Nephron progenitor cell (in vitro differentiated cells): ENCODE results near the gene CCN5.

Source experiments
- DNase-seq: peaks from one replicate; pipeline ENCODE4 v3.0.0; 2021
- H3K27ac Mint-ChIP-seq: 2 replicates; pipeline ENCODE4 v1.8.0; 2021; ENCODE audit warnings: mild to moderate bottlenecking, moderate library complexity, mixed read lengths
- H3K27me3 Mint-ChIP-seq: 2 replicates; pipeline ENCODE4 v1.8.0; 2021; ENCODE audit warnings: mild to moderate bottlenecking, low read depth, mixed read lengths; ENCODE audit not compliant: poor library complexity
- H3K36me3 Mint-ChIP-seq: 2 replicates; pipeline ENCODE4 v1.8.0; 2021; ENCODE audit warnings: low read depth, mixed read lengths
- H3K4me1 Mint-ChIP-seq: 2 replicates; pipeline ENCODE4 v1.8.0; 2021; ENCODE audit warnings: mixed read lengths
- H3K4me3 Mint-ChIP-seq: 2 replicates; pipeline ENCODE4 v1.8.0; 2021; ENCODE audit warnings: mild to moderate bottlenecking, moderate library complexity, mixed read lengths
- H3K9me3 Mint-ChIP-seq: 2 replicates; pipeline ENCODE4 v1.8.0; 2021; ENCODE audit warnings: mild to moderate bottlenecking, moderate library complexity, mixed read lengths
- TF ChIP-seq, protein P1 (sequence below): fragments of 200-600 bp; sonication (generic); IDR thresholded peaks from 2 replicates; pipeline ENCODE4 v1.5.0; 2021; ENCODE audit warnings: antibody characterized with exemption

CCN5 gene

DNA sequence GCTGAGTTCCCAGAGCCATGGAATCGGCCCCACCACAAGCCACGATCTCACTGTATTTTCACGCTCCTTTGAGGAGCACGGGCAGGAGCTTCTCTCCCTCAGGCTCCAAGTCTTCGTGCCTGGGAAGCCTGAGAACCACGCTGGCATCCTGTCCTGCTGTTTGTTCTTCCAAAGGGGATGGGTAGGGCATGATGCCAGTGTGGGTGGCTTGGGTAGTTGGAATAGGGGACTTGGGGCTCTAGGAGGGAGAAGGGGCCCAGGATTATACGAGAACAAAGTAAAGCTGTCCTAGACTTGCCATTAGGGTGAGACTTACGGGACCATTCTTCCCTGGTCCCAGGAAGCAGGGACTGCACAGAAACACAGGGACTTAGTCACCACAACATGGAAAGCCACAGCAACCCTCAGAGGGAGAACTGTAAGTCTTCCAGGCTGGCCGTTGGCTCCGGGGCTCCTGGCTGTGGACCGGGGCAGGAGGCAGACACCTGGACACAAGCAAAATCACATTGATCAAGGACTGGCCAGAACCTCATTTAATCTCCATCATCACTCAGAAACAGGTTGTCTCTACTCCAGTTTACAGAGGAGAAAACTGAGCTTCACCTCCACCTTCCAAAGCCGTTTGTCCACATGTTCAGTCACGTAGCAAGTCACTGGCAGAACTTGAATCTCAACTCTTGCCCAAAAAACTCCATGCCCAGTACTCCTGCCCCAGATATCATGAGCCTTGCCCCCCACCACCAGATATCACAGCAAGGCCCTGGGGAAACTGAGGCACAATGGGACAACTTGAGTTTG is 1.3 kb downstream of the CCN5 start:
- peaks cover 10% of the 10 kb centered on the region for H3K4me1 Mint-ChIP-seq

DNA sequence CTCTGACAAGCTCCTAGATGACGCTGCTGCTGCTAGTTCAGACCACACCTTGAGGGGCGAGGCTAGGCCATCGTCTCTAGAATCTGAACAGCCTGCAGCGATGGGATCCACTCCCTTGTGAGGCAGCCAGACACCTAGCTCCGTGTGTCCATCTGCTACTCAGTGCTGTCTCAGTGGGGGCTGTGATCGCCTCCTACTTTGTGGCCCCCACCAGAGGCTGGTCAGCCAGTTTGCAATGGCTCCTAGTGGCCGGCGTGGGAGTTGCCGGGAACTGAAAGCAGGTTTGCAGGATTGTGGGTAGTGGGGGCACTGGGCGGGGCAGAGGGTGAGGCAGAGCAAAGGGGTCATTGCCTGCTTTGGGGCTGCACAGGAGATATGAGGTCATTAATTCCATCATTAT is 2.8 kb downstream of the CCN5 start:
- H3K9me3 Mint-ChIP-seq, result no peaks in the 10 kb centered on the region
- H3K4me1 Mint-ChIP-seq, result peaks cover 10% of the 10 kb centered on the region

More for the DNA sequence above, 1.3 kb downstream of the CCN5 start:
- Mint-ChIP-seq H3K4me3 (no peak overlapping the region), H3K27ac (peak overlapping the region; percentile 39), H3K27me3 (peaks cover 9% of the 10 kb centered on the region), H3K9me3 (no peaks in the 10 kb centered on the region), H3K36me3 (no peaks in the 10 kb centered on the region)
- no peak for DNase-seq
- TF ChIP-seq, protein P1, sequence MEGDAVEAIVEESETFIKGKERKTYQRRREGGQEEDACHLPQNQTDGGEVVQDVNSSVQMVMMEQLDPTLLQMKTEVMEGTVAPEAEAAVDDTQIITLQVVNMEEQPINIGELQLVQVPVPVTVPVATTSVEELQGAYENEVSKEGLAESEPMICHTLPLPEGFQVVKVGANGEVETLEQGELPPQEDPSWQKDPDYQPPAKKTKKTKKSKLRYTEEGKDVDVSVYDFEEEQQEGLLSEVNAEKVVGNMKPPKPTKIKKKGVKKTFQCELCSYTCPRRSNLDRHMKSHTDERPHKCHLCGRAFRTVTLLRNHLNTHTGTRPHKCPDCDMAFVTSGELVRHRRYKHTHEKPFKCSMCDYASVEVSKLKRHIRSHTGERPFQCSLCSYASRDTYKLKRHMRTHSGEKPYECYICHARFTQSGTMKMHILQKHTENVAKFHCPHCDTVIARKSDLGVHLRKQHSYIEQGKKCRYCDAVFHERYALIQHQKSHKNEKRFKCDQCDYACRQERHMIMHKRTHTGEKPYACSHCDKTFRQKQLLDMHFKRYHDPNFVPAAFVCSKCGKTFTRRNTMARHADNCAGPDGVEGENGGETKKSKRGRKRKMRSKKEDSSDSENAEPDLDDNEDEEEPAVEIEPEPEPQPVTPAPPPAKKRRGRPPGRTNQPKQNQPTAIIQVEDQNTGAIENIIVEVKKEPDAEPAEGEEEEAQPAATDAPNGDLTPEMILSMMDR, result no peak

DNA sequence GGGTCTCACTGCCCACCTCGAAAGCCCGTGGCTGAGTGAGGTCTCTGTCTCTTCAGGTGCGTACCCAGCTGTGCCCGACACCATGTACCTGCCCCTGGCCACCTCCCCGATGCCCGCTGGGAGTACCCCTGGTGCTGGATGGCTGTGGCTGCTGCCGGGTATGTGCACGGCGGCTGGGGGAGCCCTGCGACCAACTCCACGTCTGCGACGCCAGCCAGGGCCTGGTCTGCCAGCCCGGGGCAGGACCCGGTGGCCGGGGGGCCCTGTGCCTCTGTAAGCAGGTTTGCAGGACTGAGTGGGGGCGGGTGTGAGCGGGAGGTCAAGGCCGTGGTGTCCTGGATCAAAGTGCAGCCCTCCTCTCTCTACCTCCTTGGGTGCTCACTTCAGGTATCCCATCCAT is 4.7 kb downstream of the CCN5 start:
- H3K4me1 Mint-ChIP-seq, result no peaks in the 10 kb centered on the region
- no peaks in the 10 kb centered on the region for H3K36me3 Mint-ChIP-seq
- no peak for DNase-seq
- H3K27ac Mint-ChIP-seq, result no peak overlapping the region
- H3K9me3 Mint-ChIP-seq, result no peaks in the 10 kb centered on the region
- H3K27me3 Mint-ChIP-seq, result peaks cover 14% of the 10 kb centered on the region
- TF ChIP-seq, protein P1, result no peak
- no peak overlapping the region for H3K4me3 Mint-ChIP-seq

More for the DNA sequence above, 2.8 kb downstream of the CCN5 start:
- H3K27ac Mint-ChIP-seq, result no peak overlapping the region
- no peak overlapping the region for H3K4me3 Mint-ChIP-seq
- peak; percentile 30 for DNase-seq
- TF ChIP-seq, protein P1, result no peak
- H3K36me3 Mint-ChIP-seq, result no peaks in the 10 kb centered on the region
- H3K27me3 Mint-ChIP-seq, result peaks cover 12% of the 10 kb centered on the region

DNA sequence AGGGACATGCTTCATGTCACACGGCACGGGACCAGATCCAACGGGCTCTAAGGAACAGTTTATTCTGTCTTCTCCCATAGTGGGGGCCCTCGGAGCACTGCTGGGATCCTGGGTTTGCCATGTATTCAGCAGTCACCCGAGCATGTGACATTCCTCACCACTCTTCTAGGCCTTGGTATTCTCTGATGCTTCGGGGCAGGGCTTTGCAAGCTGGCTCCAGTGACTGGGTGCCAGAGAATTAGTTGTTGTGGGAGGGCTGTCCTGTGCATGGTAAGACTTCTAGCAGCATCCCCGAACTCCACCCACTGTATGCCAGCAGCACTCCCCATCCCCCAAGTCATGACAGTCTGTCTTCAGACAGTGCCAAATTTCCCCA is 5.4 kb downstream of the CCN5 start:
- TF ChIP-seq, protein P1, result no peak
- no peak overlapping the region for H3K27ac Mint-ChIP-seq
- no peaks in the 10 kb centered on the region for H3K4me1 Mint-ChIP-seq

DNA sequence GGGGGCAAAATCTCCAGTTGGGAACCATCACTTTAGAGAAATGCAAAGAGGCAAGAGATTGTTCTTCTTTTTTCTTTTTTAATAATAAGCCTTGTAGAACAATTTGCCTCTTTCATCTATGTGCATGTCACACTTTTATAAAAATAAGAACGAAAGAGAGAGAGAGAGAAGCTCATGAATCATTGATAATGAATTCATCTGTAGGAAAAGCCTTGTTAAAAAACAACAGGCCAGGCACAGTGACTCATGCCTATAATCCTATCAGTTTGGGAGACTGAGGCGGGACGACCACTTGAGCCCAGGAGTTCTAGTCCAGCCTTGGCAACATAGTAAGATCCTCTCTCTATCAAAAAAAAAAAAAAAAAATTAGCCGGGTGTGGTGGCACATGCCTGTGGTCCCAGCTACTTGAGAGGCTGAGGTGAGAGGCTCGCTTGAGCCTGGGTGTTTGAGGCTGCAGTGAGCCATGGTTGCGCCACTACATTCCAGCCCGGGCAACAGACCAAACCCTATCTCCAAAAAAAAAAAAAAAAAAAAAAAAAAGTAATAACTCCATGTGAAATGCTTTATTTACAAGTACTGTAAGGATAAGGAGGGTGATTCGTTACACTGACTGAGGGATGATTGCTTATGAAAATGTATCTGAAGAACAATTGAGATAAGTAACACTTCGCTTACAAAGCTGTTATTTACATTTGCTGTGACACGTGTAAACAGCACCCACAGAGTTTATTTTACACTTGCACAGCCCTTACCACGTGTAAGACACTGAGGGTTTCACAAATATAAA is 6.0 kb downstream of the CCN5 start:
- no peak for DNase-seq
- no peaks in the 10 kb centered on the region for H3K4me1 Mint-ChIP-seq
- H3K36me3 Mint-ChIP-seq, result no peaks in the 10 kb centered on the region
- H3K4me3 Mint-ChIP-seq, result no peak overlapping the region
- TF ChIP-seq, protein P1, result no peak
- H3K27ac Mint-ChIP-seq, result no peak overlapping the region
- H3K9me3 Mint-ChIP-seq, result no peaks in the 10 kb centered on the region
- H3K27me3 Mint-ChIP-seq, result peaks cover 10% of the 10 kb centered on the region

More for the DNA sequence above, 5.4 kb downstream of the CCN5 start:
- H3K27me3 Mint-ChIP-seq, result peaks cover 14% of the 10 kb centered on the region
- H3K4me3 Mint-ChIP-seq, result no peak overlapping the region
- DNase-seq, result no peak
- no peaks in the 10 kb centered on the region for H3K9me3 Mint-ChIP-seq
- no peaks in the 10 kb centered on the region for H3K36me3 Mint-ChIP-seq

DNA sequence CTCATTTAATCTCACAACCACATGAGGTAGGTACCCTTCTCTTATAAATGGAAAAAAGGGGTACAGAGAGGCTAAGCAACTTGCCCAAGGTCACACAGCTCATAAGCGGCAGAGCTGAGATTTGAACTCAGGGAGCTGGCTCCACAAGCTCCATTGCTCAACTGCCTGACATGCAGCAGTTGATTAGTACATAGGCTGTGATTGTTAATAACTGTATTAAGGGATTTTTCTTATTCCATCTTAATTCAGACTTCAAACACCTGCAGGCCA is 6.6 kb downstream of the CCN5 start:
- DNase-seq, result no peak
- no peaks in the 10 kb centered on the region for H3K4me1 Mint-ChIP-seq
- no peaks in the 10 kb centered on the region for H3K9me3 Mint-ChIP-seq
- no peak overlapping the region for H3K27ac Mint-ChIP-seq
- H3K27me3 Mint-ChIP-seq, result peaks cover 6% of the 10 kb centered on the region
- TF ChIP-seq, protein P1, result no peak
- H3K36me3 Mint-ChIP-seq, result no peaks in the 10 kb centered on the region
- H3K4me3 Mint-ChIP-seq, result no peak overlapping the region
